Non-pigmented ciliary epithelial cell (primary cell): ENCODE data around the gene UBR4.

Source experiments
- DNase-seq: peaks from one replicate; pipeline ENCODE4 v3.0.0-alpha.2; 2010; ENCODE audit warnings: low read depth

Gene UBR4

DNA sequence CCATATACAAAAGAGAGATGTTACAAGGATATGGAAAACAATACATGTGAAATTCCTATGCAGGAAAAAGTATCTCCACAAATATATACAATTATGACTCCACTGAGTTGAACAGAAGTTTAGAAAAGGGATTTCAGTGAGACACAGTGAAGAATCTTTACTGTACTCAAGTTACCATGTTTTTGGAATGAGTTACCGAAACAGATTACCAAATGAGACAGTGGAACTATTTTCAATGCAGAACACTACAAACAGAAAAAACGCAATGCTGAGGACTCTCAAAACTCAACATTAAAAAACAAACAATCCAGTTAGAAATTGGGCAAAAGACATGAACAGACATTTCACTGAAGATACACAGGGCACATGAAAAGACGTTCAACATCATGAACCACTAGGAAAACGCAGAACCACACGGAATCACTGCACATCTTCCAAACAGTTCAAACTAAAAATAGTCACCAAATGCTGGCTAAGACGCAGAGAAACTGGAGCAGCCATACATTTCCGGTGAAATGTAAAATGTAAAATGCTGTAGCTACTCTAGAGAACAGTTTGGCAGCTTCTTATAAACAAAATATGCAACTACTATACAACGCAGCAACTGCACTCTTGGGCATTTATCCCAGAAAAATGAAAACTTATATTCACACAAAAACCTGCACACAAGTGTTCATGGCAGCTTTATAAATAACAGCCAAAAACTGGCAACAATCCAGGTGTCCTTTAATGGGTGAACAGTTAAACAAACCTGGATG is 118.7 kb downstream of the UBR4 start:
- no peak for DNase-seq

DNA sequence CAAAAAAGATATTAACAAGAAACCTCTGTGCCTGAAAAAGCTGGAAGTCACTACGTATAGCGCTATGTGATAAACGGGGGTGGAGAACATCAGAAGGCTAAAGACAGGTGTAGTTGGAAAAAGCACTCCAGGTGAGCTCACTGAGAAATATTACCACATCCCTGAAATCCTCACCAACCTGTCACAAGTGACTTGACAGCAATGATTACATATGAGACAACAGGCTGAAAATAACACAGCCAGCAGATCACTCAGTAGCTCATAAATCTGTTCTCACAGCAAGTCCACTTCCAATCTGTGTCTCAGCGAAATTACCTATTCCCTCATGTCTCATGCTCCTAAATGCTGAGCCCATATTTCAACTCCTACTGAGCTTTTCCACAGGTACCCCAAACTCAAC is 120.5 kb downstream of the UBR4 start:
- no peak for DNase-seq

DNA sequence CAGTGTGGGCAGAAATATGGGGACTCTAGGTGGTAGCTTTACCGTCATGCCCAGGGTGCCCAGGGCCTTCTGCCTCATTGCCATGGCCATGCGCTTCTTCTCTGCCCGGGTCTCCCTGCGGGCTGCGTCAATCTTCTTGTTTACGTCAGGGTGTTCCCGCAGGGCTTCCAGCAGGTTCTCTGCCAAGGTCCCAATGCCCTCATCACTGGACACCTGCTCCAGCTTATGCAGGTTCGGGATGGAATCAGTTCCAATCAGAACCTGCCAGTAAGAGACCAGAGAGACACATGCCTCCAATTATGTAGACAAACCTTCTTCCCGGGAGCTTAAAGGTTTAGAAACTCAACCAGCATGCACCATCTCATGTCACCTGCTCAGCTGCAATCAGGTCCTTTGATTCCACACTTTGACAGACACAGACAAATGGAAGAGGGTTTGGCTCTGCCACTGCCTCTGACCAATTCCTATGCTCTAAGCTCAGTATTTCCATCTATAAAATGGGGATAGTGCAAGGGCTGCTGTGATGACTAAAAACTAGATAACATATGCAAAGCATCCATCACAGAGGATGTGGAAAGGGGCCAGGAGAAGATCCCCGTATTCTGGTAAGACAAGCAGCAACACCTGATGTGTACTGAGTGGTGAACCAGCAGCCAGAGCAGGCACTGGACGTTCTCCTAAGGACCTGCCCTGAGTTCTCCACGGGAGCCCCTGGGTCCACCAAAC is 121.2 kb downstream of the UBR4 start:
- no peak for DNase-seq

DNA sequence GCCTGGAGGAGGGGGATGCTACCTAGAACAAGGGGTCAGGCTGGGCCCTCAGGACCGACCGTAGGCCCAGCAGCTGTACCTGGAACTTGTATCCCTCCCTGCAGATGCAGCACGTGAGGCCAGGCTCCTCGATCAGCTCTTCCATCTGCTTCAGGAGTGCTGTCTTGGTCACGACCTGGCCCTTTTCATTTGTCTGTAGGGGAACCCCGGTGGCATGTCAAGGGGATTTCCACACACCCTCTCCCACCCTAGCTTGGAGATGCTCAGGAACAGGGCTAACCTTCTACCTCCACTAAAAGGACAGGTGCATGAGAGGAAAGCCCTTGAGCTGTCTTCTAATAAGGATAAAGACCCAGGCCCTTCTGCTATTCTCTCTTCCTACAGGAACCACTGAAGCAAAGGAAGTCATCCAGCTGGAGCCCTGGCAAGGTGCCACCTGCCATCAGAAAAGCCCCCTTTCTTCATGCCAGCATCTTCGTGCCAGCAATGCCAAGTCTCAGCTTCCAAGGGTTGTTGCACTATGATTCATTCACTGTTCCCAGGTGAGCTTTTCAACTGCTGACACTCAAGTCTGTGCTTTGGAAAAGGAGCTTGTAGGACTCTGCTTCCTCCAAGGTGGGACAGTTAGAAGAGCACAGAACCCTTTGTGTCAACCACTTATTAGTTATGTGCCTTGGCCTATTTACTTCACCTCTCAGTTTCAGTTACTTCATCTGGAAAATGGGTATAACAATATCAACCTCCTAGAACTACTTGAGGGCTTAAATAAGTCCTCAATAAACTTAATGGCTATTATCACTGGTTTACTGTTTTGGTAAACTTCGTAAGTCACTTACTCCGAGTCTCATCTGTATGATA is 122.1 kb downstream of the UBR4 start:
- DNase-seq, result no peak

DNA sequence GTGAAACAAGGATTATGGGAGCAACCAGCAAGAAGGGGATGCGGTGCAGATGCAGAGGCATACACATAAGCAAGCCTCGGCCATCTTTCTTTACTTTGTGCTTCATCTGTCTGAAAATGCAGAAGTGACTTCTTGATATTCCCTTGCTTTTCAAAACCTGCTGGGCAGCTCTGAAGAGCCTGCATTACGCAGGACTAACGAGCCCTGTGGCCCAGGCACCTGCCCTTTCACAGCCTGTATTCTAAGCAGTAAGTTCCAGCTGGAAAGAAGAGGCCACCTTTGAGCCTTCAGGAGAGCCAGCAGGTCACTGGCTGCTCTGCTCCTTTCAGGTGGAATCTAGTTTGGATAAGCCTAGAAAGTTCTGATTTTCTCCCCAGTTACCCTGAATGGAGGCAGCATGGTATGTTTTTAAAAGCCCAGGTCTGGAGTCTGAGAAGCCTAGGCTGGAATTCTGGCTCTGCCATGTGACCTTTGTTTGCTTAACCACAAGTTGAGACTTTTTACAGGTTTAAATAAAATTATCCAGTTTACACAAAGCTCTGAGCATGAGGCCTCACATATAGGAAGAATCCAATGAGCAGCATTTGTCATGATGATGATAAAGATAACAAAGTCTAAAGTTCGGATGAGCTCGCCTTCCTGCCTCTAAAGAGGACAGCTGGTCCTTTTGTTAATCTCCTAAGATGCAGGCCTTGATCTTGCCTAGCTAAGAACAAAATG is 122.9 kb downstream of the UBR4 start:
- DNase-seq, result no peak

DNA sequence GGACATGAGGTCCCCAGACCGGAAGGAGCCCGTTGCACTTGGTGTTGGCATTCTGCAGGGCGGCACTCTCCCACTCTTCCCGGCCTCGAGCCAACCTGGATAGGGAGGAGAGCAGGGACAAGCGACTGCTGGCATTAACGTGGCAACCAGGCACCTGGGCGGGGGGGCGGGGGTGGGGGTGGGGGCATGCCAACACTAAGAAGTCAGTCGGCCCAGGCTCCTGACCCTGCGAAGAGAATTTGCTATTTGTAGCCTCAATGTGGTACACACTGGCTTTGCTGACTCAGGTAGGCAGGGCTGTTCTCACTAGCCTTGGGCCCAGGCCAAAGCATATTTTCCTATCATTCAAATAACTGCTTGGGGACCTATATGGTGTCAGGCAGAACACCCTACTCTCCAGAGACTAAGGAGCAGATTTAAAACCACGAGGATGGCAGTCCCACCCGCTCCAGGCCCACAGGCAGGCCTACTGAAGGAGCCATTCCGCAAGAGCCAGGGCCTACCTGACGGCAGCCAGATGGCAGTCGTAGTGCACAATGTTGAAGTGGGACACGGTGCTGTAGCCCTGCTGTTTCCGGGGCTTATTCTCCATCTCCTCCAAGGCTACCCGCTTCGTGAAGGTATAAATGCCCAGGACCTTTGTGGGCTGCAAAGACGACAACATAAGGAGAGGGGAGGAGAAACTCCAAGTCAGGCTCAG is 123.7 kb downstream of the UBR4 start:
- no peak for DNase-seq

DNA sequence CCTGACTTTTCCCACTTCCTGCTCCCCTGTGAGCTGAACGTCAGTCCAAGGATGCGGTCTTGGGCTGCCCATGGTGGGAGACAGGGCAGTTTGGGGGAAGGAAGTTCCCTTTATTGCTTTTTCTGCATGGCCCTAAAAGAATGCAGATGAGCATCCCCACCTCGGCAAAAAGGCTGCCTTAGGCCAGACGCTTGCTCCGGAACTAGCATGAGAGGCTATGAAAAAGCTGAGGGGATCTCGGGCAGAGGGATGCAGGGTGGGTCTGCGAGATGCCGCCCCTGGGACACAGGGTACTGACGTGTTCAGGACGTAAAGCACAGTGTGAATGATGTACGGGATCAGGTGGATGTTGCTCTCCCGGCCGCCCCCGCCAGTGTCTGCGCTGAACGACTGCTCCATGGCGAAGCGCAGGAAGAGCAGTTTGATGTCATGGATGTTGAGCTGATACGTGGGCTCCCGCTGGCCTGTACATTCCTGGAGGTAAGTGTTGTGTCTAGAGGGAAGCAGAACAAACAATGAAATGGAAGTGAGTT is 125.8 kb downstream of the UBR4 start:
- DNase-seq, result no peak

DNA sequence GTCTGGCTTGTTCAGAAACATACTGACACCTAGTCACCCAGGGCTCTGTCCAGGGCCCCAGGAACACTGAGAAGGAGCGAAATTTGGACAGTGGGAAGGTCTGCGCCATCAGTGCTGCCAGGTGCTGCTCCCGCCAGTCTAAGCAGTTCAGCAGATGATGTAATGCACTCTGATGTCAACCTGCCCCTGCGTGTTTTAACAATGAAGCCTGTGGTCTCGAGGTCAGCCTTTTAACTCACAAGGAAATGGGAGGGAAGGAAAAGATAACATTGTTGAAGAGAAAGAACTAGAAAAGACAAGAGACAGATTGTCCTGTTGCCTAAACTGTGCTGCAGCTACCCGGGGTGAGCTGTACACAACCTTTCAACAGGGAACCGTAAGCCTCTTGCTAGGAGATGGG is 127.0 kb downstream of the UBR4 start:
- peak; percentile 37 for DNase-seq

DNA sequence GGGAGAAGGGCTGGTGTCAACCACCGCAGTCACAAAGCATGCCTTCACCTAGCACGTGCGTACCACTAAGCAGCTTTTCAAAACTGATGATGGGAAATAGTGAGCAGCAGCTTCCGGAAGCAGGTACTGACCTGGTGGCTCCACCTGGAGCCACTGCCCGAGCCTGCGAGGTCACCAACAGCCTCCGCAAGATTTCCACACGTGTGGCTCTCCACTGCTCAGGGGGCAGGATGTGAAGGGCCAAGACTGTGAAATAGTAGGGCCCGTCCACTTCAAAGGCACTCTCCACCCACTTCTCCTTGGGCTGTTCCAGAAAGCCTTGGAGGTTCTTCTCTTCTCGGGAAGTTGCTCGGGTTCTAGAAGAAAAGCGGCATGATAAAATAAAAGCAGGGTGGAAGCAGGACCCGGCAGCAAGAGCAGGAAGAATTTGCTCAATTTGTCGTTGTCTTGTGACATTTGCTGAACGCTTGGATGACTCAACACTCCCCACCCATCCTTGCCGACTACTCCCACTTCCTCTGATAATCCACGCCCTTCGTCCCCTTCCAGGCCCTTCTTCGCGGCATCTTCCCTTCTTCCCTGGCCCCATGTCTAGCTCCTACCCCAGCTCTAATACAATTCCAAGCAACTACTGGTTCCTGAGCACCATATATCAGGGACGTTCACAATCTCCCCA is 128.7 kb downstream of the UBR4 start:
- no peak for DNase-seq

DNA sequence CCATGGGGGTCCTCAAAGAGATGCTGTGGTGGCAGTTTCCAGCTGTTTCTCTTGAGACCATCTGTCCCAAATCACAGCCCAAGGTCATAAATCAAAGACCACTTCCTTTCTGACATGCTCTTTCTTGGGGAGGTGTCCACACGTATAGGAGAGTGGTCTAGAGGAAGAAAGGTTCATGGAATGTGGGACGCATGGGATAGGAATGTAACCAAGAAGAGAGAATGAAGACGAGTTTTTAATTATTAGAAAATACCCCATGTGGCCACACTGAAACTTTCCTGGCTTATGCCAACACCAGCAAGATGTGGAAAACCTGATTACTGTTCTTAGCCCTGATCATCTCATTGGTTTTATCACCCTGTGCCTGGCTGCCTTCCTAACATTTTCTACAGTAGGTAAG is 129.3 kb downstream of the UBR4 start:
- DNase-seq, result no peak

DNA sequence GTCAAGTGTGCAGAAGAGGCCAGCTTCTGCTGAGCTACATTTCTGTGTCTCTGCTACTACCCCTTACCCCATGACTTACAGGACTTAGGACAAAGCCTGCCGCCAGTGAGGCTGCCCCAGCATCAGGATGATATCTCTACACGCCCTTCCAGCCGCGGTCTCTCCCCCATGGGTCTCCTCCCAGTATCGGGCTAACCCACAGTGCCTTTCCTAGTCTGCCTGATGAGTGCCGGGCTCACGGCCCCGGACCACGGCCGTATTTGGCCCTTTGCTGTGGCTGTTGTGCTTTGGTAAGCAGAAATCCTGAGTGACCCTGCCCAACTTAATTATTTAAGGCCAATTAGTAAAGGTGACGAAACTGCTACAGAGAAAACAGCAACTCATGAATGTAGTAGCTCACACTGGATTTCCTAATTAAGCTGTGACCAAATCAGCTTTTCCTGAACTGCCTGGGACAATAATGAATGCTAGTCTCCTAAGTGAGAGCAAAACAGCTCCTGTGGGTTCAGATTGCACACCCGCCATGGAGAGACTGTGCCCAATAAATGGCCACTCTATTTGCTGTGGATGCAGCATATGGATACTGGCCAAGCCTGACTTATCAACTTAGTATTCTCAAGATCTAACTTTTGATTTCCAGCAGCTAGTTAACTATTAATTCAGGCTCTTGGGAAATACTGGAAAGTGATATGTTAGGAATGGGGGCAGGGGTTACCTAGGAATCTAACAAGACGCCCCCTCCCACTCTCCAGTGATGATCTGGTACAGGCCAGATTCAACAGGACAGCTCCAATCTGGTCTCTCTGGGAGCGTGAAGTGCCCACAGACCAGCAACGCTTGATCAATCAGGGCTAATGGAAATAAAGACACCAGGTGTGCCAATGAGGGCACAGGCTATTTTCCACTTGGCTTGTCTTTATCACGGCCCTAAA is 130.3 kb downstream of the UBR4 start:
- no peak for DNase-seq

DNA sequence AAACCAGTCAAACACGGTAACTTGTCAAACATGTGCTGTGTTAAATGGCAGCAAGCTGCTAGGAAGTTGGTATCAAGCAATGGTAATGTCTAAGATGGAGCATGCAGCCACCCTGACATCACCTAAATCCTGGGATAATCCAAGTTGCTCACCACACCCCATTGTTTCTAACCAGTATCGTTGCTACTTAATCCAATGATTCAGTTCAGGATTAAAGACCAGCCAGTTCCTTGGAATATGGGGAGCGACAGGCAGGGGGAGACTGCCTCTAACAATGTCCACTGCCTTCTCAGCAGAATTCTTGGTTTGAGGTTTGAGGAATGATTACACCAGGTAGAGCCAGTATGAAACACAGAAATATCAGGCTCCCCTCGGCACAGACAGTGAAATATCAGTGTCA is 131.5 kb downstream of the UBR4 start:
- DNase-seq, result no peak

DNA sequence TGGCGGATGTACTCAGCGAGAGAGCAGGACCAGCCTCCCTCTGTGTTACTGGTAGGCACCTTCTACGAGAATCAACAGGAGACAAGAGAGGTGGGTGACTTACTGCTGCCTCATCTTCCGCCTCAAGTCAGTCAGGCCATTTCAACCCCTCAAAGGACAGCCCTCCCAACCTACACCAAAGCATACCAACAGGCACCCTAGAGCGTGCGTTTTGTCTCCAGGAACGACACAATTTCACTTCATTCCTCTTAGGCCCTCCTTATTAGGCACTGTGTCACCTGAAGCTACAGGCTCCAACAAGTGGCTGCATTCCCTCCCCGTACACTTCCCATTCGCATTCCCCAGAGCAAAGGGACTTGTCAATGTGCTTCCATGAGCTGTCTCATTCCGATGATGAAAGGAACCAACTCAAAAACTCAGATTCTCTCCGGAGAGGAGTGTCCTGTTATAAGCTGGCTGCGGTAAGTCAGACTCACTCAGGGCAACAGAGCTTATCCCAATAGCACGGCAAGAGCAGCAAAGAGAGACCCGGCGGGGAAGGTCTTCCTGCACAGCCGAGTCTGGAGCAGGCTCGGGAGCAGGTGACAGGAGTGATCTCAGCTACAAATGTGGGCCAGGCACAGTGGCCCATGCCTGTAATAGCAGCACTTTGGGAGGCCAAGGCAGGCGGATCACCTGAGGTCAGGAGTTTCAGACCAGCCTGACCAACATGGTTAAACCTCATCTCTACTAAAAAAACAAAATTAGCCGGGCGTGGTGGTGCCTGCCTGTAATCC is 133.0 kb downstream of the UBR4 start:
- no peak for DNase-seq

DNA sequence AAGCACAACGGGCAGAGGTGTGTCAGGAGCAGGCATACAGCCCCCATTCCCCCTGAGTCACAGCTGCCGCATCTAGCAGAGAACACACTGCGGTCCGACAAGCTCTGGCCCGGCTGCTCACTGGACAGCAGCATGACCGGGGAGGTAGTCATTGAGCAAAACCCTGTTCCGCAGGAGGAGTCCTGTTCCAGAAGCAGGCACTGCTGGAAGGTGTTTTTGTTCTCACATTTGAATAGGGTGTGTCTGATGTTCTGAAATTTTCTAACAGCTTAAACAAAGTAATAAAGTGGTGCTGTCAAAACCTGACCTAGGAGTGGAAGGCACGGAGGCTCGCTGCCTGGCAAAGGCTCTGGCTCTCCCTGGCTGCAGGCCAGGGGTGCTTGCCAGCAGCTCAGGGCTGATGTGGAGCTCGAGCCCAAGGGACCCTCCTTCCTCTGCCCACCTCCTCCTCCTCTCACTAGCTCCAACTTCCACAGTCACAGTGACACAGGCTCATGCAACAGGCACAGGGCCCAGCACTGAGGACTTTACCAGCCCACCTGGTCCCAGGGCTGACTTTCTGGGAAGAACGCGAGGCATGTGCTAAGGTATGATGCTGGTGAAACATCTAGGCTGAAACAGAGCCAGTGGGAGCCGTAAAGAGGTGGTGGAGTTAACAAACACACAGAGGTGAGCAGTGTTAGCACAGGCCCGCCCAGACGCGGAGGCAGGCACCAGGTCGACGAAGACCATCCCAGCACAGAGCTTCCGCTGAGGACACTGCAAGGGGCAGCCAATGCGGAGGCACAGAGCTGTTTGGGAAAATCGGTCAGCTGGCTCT is 135.0 kb downstream of the UBR4 start:
- DNase-seq, result no peak

DNA sequence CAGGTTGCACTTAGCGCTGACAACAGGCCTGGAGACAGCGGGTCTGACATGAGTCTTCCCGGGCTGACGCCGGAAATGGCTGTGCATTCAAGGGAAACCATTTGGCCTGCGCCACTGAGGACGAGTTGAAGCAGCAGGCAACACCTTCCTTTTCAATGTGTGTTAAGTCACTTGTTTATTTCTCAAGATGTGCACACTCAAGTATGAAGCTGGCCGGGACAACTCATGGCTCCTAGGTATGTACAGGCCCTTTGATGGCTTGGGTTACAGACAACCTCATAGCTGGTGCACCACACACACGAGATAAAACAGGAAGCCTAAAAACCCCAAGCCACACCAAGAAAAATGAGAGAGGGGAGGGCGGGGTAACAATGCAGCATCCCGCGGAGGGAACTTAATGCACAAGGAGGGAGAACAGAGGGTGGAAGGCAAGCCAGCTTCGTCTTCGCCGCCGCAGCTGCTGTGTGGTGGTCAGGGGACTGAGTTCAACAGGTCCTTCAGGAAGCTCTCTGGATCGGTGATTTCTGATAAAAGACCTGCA is 135.6 kb downstream of the UBR4 start:
- DNase-seq, result no peak

DNA sequence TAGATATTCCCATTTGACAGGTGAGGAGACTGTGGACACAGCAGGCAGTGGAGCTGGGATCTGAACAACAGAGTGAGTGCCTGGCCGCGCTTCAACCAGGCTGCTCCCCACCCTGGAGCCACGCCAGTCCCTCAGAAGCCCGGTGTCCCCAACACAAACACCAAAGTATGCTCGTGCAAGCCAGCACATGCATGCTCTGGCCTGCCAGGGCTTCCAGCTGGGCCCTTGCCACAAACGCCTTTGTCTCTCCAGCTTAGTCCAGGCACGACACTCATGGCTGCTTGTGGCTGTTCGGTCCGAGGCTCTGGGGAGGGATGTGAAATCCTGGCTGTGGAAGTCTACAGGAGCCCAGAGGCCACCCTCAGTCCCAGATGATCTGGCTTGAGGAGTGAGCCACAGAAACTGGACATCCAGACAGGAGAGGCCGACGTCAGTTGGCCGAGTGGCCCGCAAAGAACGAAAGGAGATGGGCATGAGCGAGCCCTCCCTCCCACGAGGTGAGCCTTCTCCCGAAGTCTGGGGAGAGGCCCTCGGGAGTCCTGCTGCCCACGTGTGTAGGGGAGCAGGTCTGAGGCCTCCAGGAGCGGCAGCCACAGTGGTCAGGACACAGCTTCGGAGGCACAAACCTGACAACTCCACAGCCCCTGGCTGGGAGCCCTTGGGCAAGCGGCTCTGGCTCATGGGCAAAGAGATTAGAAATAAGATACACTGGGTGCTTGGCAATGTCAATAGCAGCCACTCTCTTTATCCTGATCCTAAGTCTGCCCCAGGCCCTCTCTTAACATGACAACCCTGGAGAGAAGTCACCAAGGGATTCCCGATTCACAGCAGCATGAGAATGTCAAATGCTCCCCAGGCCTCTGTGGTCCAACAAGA is 136.5 kb downstream of the UBR4 start:
- no peak for DNase-seq
